K562 (cell line): ENCODE data around the gene CNTN5. TPM values are rescaled to one million over a fixed set of nuclear protein-coding genes. Genes with fewer than 3 reads are reported as not detected.
"Not testable (repeated sequence)": the region's sequence is repeated elsewhere in the genome, so short reads cannot be mapped to it uniquely, and the experiment has no call there.

ENCODE experiments used
- ATAC-seq: fragments of 200-7000 bp; cut with Tn5 transposase; 3 replicates; pipeline ENCODE4 v1.9.1; 2020; ENCODE audit warnings: moderate library complexity
- BruUV-seq: library from RNA; stranded (reverse); fragments of 400-500 nt; replicated peaks from 2 replicates; lab custom pipeline; 2021; lab: Mats Ljungman, UMichigan
- CTCF ChIA-PET: fragments of 300-600 bp; formaldehyde crosslinking; extraction: SDS; loops from one replicate; lab custom pipeline; 2021; ENCODE audit warnings: low intra/inter-chr PET ratio; lab: Yijun Ruan, JAX
- POLR2A ChIA-PET: fragments of 300-600, 350-650 bp; sonication (Branson Sonifier 250); formaldehyde crosslinking; extraction: SDS; loops from one replicate; lab custom pipeline; 2021; ENCODE audit warnings: antibody characterized with exemption, inconsistent platforms; lab: Yijun Ruan, JAX
- DNase-seq, 4 experiments: peaks; one replicate each; pipeline versions ENCODE4 v3.0.0 to v3.0.0-alpha.2; 2011 to 2018; ENCODE audit warnings: low spot score in 3 of 4, mixed read lengths in 3 of 4; ENCODE audit errors: extremely low read depth in 1 of 4
- FAIRE-seq: peaks from 2 replicates; lab custom pipeline; 2011; peaks lifted over from hg19 to GRCh38; lab: Jason Lieb, UNC
- H2AFZ ChIP-seq: 2 replicates; pipeline ENCODE4 v1.6.0; 2011; ENCODE audit warnings: low read depth, low read length, control low read depth, inconsistent platforms
- H3K27ac ChIP-seq: fragments of 200-600 bp; 3 replicates; pipeline ENCODE4 v1.8.0; 2011; ENCODE audit warnings: low read depth, mild to moderate bottlenecking, control low read depth, inconsistent platforms, low read length, moderate library complexity, mixed read lengths; ENCODE audit errors: extremely low read depth
- H3K27me3 ChIP-seq, 2 experiments: fragments of 300-600 bp in 1 of 2; 2 replicates in 1 of 2; 3 replicates in 1 of 2; pipeline versions ENCODE4 v1.6.0 to v1.8.0; 2011; ENCODE audit warnings: inconsistent platforms in 2 of 2, low read length in 2 of 2, mild to moderate bottlenecking in 1 of 2, mixed read lengths in 1 of 2, moderate library complexity in 1 of 2; ENCODE audit not compliant: control insufficient read depth in 2 of 2, insufficient read depth in 2 of 2
- H3K36me3 ChIP-seq: fragments of 300-600 bp; 3 replicates; pipeline ENCODE4 v1.8.0; 2011; ENCODE audit warnings: mild to moderate bottlenecking, low read length, inconsistent platforms; ENCODE audit not compliant: control insufficient read depth, insufficient read depth
- H3K4me1 ChIP-seq, 2 experiments: fragments of 200-600 bp in 1 of 2; replicated peaks in 1 of 2; 2 replicates in 1 of 2; 3 replicates in 1 of 2; pipeline versions ENCODE4 v1.5.1 to v1.8.0; 2011; ENCODE audit warnings: inconsistent platforms in 2 of 2, low read length in 2 of 2, mild to moderate bottlenecking in 1 of 2, mixed read lengths in 1 of 2, moderate library complexity in 1 of 2; ENCODE audit not compliant: control insufficient read depth in 2 of 2, insufficient read depth in 2 of 2
- H3K4me2 ChIP-seq: 2 replicates; pipeline ENCODE4 v1.6.1; 2011; ENCODE audit warnings: low read length, control low read depth, inconsistent platforms, mixed read lengths; ENCODE audit not compliant: insufficient read depth
- H3K4me3 ChIP-seq: fragments of 200-600 bp; sonication (generic), shearing (Covaris generic); 2 replicates; pipeline ENCODE4 v1.5.1; 2016; ENCODE audit warnings: control low read depth, inconsistent platforms
- H3K79me2 ChIP-seq: fragments of 200-600 bp; 3 replicates; pipeline ENCODE4 v1.8.0; 2011; ENCODE audit warnings: low read length, inconsistent platforms; ENCODE audit not compliant: control insufficient read depth, insufficient read depth
- H3K9ac ChIP-seq, 2 experiments: 2 replicates each; pipeline versions ENCODE4 v1.6.0 to v1.6.1; 2011; ENCODE audit warnings: low read depth in 2 of 2, low read length in 2 of 2, control low read depth in 1 of 2, inconsistent platforms in 1 of 2, mild to moderate bottlenecking in 1 of 2, mixed read lengths in 1 of 2; ENCODE audit not compliant: insufficient read depth in 1 of 2
- H3K9me1 ChIP-seq: one replicate; pipeline ENCODE4 v1.6.0; 2011; ENCODE audit warnings: inconsistent platforms, mild to moderate bottlenecking, low read length, moderate library complexity; ENCODE audit not compliant: control insufficient read depth, insufficient read depth
- H3K9me3 ChIP-seq: replicated peaks from 2 replicates; pipeline ENCODE4 v1.5.1; 2011; ENCODE audit warnings: low read depth, low read length, inconsistent platforms; ENCODE audit not compliant: control insufficient read depth, insufficient read depth
- H4K20me1 ChIP-seq: replicated peaks from 2 replicates; pipeline ENCODE4 v1.6.1; 2011; ENCODE audit warnings: low read length, inconsistent platforms, mixed read lengths; ENCODE audit not compliant: control insufficient read depth, insufficient read depth
- EWSR1 ChIP-seq: fragments of 450-650 bp; IDR thresholded peaks from 2 replicates; pipeline ENCODE4 v1.6.1; 2018; ENCODE audit warnings: borderline replicate concordance, mild to moderate bottlenecking, low read depth, moderate library complexity; ENCODE audit not compliant: partially characterized antibody
- ZNF232 ChIP-seq: sonication (generic); formaldehyde crosslinking; IDR thresholded peaks from 2 replicates; pipeline ENCODE4 v1.8.0; 2022; ENCODE audit warnings: mild to moderate bottlenecking, missing genetic modification reagents
- WGBS: fragments of 100-300 bp; shearing (Covaris generic); methylation state at CpG from one replicate; pipeline ENCODE4 v1.1.6; 2016; ENCODE audit warnings: low coverage, mixed read lengths; ENCODE audit not compliant: insufficient coverage; ENCODE audit errors: missing lambda C conversion rate; 5-methylcytosine and 5-hydroxymethylcytosine counted together
- in situ Hi-C: fragments of 300-500 bp; cut with MboI; formaldehyde crosslinking; loops from 4 replicates; pipeline ENCODE4 v1.15.0; 2018; ENCODE audit warnings: inconsistent platforms, mixed read lengths
- intact Hi-C: fragments of 100-400 bp; cut with micrococcal nuclease; formaldehyde crosslinking; loops from 2 replicates; pipeline ENCODE4 v1.14.2; 2022
- polyA plus RNA-seq, 8 experiments: library from polyadenylated mRNA; depleted of rRNA in 4 of 8; stranded (reverse) in 5 of 8; unstranded in 3 of 8; fragments of >200 nt; fragmentation: Nextera tagmentation in 2 of 8; fragmentation: Illumina TruSeq in 1 of 8; extraction: Ambion mirVana in 2 of 8; extraction: Trizol in 1 of 8; gene quantifications; 2 replicates each; pipeline versions ENCODE4 v1.2.1 to v1.2.3, GENCODE V29; 2011 to 2014; ENCODE audit warnings: inconsistent platforms in 1 of 8, missing spikeins in 1 of 8
- total RNA-seq, 7 experiments: library from RNA; depleted of rRNA in 6 of 7; stranded (reverse); fragments of >200 nt in 6 of 7; fragmentation: Illumina TruSeq in 2 of 7; extraction: Trizol in 2 of 7; gene quantifications; 2 replicates each; pipeline versions ENCODE4 v1.2.1 to v1.2.3, GENCODE V29; 2011 to 2021; ENCODE audit warnings: low replicate concordance in 1 of 7
- TF ChIP-seq, protein P1 (sequence below): sonication (generic); formaldehyde crosslinking; IDR thresholded peaks from 2 replicates; pipeline ENCODE4 v1.8.0; 2022; ENCODE audit warnings: mild to moderate bottlenecking, missing genetic modification reagents

The CNTN5 gene
- total and polyA plus RNA-seq, 9 of the 15 experiments (the other 6 are each of a cell fraction or from before 2014, with no cell fraction given) = 0.03 TPM; not detected in 8

DNA sequence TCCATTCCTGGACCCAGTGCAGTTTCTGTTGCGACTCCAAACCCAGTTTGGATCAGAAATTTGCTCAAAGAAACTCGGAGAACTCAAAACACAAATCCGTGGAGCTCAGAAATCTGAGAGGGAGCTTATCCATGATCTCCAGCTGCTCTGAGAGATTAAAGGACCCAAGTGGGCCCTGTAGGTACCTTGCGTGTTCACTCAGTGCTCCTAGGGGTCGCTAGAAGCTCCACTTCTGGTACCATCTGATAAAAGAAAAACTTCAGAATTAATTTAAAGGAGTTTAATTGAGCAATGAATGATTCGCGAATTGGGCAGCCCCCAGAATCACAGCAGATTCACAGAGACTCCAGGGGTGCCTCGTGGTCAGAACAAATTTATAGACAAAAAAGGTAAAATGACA lies 277.2 kb downstream of the CNTN5 start:
- in situ Hi-C loops, H4K20me1 ChIP-seq, BruUV-seq, H3K79me2 ChIP-seq, POLR2A ChIA-PET, H3K27ac ChIP-seq, CTCF ChIA-PET, H3K4me3 ChIP-seq, H3K27me3 ChIP-seq, DNase-seq, H3K36me3 ChIP-seq, FAIRE-seq, intact Hi-C loops, H3K4me2 ChIP-seq, H3K9ac ChIP-seq, H2AFZ ChIP-seq, H3K9me3 ChIP-seq, ATAC-seq, H3K4me1 ChIP-seq, H3K9me1 ChIP-seq: not testable (repeated sequence)
- 0% methylated on average over 8 of the region's 8 CpGs for WGBS

DNA sequence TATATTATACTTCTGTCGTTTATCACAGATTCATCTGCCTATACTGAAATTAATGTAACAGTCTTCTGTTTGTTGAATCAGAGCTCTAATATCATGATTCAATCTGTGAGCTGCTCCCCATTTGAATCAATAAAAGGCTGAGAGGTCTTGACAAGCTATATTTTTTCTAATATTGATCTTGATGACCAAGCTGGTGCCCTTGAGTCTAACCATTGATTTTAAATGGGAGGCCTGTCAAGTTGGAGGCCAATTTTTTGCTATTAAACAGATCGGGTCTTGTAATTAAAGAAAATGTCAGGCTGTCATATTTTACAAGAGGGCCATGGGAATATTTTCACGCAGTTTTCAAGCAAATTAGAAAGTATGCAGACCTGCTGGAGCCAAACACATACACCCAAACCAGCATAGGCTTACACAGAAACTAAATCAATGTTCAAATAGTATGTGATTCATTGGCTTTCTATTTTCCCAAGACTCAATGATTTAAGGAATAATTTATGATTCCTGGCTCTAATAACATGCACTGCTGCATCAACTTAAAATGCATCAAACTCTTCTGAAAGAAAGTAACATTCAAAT lies 286.9 kb downstream of the CNTN5 start:
- DNase-seq = no peak
- TF ChIP-seq, protein P1, sequence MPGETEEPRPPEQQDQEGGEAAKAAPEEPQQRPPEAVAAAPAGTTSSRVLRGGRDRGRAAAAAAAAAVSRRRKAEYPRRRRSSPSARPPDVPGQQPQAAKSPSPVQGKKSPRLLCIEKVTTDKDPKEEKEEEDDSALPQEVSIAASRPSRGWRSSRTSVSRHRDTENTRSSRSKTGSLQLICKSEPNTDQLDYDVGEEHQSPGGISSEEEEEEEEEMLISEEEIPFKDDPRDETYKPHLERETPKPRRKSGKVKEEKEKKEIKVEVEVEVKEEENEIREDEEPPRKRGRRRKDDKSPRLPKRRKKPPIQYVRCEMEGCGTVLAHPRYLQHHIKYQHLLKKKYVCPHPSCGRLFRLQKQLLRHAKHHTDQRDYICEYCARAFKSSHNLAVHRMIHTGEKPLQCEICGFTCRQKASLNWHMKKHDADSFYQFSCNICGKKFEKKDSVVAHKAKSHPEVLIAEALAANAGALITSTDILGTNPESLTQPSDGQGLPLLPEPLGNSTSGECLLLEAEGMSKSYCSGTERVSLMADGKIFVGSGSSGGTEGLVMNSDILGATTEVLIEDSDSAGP (CRISPR knock-in tag) = no peak
- TF ChIP-seq EWSR1 (no peak), ZNF232 (CRISPR knock-in tag) (no peak)
- TF ChIP-seq, all 486 proteins: peak for 0
- ATAC-seq (no peak), FAIRE-seq (no peak)
- no peak overlapping the region for H3K9ac ChIP-seq
- in situ Hi-C loops = no loop called here
- H4K20me1 ChIP-seq = no peaks in the 10 kb centered on the region
- no peak overlapping the region for H3K4me2 ChIP-seq
- no peak overlapping the region for H2AFZ ChIP-seq
- intact Hi-C loops = no loop called here
- H3K4me3 ChIP-seq = no peak overlapping the region
- POLR2A ChIA-PET = no interaction called here
- 3% methylated on average over 3 of the region's 3 CpGs for WGBS
- H3K4me1 ChIP-seq = no peaks in the 10 kb centered on the region
- no TSS peak for BruUV-seq
- CTCF ChIA-PET = no interaction called here
- H3K79me2 ChIP-seq = no peaks in the 10 kb centered on the region
- H3K36me3 ChIP-seq = no peaks in the 10 kb centered on the region
- H3K27ac ChIP-seq = no peak overlapping the region
- no peaks in the 10 kb centered on the region for H3K9me3 ChIP-seq
- no peaks in the 10 kb centered on the region for H3K9me1 ChIP-seq
- H3K27me3 ChIP-seq = no peaks in the 10 kb centered on the region
